Measurements from ENCODE around the gene CAPZA1.

GRCh38 chr1:112675728-112676381, 56.2 kb downstream of the CAPZA1 start:
- TF ChIP-seq EP300 (IDR thresholded peaks at IDR 0.05) (no peak), CTCF (IDR thresholded peaks at IDR 0.05) (no peak), POLR2A (IDR thresholded peaks at IDR 0.05) (no peak), POLR2AphosphoS5 (IDR thresholded peaks at IDR 0.05) (no peak)

Data from gastroesophageal sphincter (tissue), 3 donors.